GM19023 (cell line): Measurements from ENCODE around the gene CDC37L1.

ENCODE experiments used
- ATAC-seq: cut with Tn5 transposase; IDR thresholded peaks from one replicate; pipeline ENCODE4 v1.9.1; 2021; ENCODE audit warnings: mild to moderate bottlenecking, moderate library complexity; ENCODE audit not compliant: unreplicated experiment

CDC37L1 gene

DNA sequence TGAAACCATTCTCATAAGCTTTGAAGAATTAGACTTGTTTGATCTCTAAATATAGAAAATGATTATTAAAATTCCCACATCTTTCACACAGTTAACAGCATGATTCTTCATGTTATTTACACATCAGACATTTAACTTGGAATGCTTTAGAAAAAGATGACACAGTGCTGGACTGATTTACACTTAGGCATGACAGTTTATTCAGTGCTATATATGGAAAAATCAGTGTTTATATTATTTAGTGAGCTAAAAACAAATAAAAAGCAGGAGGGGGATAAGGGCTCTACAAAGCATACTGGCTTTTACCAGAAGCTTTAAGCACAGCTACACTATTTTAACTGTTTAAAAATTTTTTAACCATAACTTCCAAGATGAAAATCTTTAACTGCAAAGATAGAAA, 30.0 kb downstream of the CDC37L1 start:
- no peak for ATAC-seq

DNA sequence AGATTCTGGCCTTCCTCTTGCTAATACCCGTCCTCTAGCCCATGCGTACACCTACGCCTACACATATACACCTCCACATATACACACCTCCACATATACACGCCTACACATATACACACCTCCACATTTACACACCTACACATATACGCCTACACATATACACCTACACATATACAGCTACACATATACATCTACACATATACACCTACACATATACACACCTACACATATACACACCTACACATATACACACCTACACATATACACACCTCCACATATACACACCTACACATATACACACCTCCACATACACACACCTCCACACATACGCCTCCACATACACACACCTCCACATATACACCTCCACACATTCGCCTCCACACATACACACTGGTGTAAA, 34.5 kb downstream of the CDC37L1 start:
- ATAC-seq, result no peak

GRCh38 chr9:4714266-4715016, 35.1 kb downstream of the CDC37L1 start:
- no peak for ATAC-seq

DNA sequence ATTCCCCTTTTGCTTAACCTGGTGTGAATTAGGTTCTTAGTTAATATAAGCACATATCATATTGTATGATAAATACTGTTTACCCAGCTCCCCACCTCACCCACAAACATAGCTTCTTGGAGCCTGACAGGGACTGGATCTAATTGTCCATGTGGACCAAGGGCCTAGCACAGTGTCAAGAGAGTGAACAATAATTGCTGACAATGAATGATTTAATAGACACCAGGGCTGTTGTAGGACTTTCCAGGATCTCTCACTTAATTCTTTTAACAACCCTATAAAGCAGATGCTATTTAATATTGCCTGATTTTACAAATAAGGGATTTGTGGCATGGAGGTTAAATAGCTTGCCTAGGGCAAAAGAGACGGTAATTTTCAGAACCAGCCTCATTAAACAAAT, 36.8 kb downstream of the CDC37L1 start:
- ATAC-seq, result no peak

DNA sequence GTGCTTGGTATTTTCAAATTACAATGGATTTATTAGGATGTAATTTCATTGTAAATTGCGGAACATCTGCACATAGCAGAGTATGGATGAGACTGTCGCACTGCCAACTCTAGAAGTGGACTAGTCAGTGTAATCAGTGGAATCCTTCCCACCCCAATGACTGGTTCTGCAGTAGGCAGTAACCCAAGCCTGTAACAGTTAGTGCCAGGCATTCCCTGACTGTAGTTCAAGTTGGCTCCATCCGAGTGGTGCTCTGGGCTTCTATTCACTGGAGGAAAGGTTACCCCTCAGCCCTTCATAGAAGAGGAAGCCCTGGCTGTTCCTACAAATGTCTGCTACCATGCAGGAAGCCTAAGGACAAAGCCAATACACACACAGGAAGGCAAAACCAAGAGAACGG, 38.4 kb downstream of the CDC37L1 start:
- no peak for ATAC-seq

- no peak for ATAC-seq
Measured at GRCh38 chr9:4718911-4719310, 39.5 kb downstream of the CDC37L1 start.

DNA sequence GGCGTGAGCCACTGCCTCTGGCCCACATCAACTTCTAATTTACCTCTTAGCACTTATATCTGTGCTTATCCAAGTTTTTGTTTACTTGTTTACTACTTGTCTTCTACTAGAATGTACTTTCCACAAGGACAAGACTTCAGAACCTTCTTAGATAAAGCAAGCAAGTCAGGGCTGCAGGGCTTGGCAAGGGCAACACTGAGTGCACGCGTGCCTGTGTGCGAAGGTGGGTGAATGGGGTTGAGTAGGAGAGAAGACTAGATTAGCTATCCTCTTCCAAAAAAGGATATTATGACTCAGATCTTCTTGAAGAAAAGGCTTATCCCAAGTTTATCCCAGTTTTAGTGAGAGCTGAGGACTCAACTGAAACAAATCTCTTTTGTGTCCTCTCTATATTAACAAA, 42.4 kb downstream of the CDC37L1 start:
- ATAC-seq, result no peak

DNA sequence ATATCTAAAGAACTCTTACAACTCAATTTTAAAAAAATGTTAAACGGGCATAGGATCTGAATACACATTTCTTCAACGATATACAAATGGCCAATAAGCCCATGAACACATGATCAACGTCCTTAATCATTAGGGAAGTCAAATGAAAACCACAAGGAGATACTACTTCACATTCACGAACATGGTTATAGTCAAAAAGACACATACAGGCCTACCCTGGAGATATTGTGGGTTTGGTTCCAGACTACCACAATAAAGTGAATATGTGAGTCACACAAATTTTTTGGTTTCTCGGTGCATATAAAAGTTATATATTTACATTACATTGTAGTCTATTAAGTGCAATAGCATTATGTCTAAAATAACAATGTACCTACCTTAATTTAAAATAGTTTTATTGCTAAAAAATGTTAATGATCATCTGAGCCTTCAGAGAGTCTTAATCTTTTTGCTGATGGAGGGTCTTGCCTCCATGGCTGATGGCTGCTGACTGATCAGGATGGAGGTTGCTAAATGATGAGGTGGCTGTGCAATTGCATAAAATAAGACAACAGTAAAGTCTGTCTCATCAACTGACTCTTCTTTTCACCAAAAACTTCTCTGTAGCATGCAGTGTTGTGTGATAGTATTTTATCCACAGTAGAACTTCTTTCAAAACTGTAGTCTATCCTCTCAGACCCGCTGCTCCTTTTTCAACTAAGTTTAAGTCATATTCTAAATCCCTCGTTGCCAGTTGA, 46.5 kb downstream of the CDC37L1 start:
- ATAC-seq, result no peak

DNA sequence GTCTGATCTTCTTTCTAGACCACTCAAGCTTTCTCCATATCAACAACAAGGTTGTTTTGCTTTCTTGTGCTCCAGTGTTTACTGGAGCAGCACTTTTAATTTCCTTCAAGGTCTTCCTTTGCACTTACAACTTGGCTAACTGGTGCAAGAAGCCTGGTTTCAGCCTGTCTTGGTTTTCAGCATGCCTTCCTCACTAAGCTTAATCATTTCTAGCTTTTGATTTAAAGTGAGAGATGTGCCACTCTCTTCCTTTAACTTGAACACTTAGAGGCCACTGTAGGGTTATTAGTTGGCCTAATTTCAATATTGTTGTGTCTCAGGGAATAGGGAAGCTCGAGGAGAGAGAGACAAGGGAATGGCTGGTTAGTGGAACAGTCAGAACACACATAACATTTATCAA, 48.2 kb downstream of the CDC37L1 start:
- no peak for ATAC-seq

DNA sequence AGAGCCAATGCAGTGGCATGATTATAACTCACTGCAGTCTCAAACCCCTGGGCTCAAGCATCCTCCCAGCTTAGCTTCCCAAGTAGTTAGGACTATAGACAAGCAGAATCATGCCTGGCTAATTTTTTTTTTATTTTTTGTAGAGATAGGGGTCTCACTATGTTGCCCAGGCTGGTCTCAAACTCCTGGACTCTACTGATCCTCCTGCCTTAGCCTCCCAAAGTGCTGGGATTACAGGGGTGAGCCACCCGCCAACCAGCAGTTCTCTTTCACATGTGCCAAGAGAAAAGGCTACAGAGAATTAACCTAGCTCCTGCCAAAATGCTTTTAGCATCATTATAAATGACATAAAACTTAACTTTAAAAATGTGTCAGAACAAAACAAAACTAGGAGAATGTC, 53.5 kb downstream of the CDC37L1 start:
- ATAC-seq, result no peak

DNA sequence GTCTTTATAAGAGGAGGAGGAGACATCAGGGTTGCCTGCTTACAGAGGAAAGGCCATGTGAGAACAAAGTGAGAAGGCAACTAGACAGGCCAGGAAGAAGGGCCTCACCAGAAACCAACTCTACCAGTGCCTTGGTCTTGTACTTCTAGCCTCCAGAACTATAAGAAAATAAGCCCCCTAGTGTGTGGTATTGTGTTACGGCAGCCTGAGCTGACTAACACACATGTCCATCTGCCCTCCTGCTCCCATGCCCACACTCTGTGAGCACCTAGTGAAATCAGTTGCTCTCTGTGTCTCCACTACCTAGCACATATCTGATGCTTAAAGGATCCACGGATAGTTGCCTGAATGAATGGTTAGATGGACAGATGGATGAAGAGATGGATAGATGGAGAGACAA, 54.8 kb downstream of the CDC37L1 start:
- ATAC-seq, result no peak

- no peak for ATAC-seq
Measured at GRCh38 chr9:4738866-4739586, 59.7 kb downstream of the CDC37L1 start.

GRCh38 chr9:4739587-4740387, 60.4 kb downstream of the CDC37L1 start:
- no peak for ATAC-seq

GRCh38 chr9:4740388-4740637, 60.9 kb downstream of the CDC37L1 start:
- no peak for ATAC-seq

DNA sequence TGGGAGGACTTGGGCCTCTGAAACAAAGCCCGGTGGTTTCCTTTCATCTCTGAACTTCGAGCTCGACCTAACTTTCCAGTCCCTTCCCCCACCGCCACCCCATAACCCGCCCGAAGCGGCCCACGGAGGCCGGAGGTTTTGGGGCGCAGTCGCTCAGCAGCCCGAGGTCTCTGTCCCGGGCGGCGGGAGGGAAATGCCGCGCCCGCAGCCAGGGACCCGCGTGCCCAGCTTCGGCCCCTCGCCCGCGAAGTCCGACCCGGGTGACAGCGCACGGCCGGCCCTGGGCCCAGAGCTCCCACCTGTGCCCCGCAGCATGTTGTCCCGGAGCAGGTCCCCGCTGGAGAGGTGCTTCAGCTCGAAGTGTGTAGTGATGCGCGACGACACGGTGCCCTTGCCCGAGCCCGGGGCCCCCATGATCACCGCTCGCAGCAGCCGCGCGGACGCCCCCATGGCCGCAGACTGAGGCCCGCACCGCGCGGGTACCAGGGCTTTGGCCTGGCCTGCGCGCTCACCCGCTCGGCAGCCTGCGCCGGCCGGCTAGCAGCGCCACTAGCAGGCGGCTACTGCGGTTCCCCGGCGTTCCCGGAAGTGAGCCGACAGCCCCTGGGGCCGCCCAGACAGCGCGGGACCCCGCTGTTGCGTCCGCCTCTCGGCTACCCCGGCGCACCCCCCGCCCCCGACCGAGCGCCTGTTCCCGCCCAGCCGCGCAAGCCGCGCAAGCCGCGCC, 61.4 kb downstream of the CDC37L1 start, which contains the start of gene AK3:
Gene AK3 (minus strand): TSS at position 565 of the 727 bp plus-strand sequence. CDS start 115 bp downstream, at position 450.
- peak; percentile 88 for ATAC-seq

- peak; percentile 6 for ATAC-seq
Measured at GRCh38 chr9:4741365-4742089, 62.2 kb downstream of the CDC37L1 start.

- ATAC-seq, result no peak
Measured at GRCh38 chr9:4742246-4742645, 62.9 kb downstream of the CDC37L1 start.

DNA sequence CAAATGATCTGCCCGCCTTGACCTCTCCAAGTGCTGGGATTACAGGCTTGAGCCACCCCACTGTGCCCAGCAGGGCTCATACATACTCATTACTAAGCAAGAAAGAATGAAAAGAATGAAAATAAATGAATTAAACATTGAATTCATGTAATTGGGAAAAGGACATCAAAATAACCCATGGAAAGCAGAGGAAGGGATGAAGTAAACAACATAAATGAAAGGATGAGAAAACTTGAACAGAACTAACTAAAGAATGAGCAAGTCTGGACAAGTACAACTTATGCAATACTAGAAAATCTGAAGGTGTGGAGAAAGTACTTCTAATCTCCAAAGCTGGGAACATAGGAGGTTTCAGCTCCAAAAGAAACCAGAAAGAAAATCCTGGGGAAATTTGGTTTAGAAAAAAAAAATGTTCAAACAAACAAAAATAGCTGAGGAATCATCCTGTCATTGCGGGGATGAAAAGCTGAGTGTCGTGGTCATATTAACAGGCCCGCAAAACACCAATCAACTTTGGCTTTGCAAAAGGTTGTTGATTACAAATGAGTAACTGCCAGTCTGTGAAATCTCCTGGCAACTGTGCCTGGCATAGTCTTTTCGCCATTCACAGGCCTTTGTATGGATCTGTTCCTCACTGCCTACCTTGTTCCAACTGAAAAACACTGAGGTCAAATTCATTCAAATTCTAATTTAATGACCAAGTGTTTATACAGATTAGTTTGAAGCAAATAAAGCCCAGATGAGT, 63.9 kb downstream of the CDC37L1 start:
- no peak for ATAC-seq
